Osteocyte (in vitro differentiated cells): ENCODE measurements around the gene ADAMTS3. TPM values are rescaled to one million over a fixed set of nuclear protein-coding genes. Genes with fewer than 3 reads are reported as not detected.

ENCODE experiments used
- DNase-seq: peaks from one replicate; pipeline ENCODE4 v3.0.0; 2021; ENCODE audit warnings: mixed read lengths; ENCODE audit not compliant: unreplicated experiment; ENCODE audit errors: extremely low spot score
- H3K27ac Mint-ChIP-seq: one replicate; pipeline ENCODE4 v1.8.0; 2021; ENCODE audit warnings: mild to moderate bottlenecking, mixed read lengths; ENCODE audit not compliant: unreplicated experiment
- H3K27me3 Mint-ChIP-seq: one replicate; pipeline ENCODE4 v1.8.0; 2021; ENCODE audit warnings: mixed read lengths; ENCODE audit not compliant: unreplicated experiment
- H3K36me3 Mint-ChIP-seq: one replicate; pipeline ENCODE4 v1.8.0; 2021; ENCODE audit warnings: mixed read lengths; ENCODE audit not compliant: unreplicated experiment
- H3K4me1 Mint-ChIP-seq: one replicate; pipeline ENCODE4 v1.8.0; 2021; ENCODE audit warnings: mixed read lengths; ENCODE audit not compliant: unreplicated experiment
- H3K4me3 Mint-ChIP-seq: one replicate; pipeline ENCODE4 v1.8.0; 2021; ENCODE audit warnings: mild to moderate bottlenecking, moderate library complexity, mixed read lengths; ENCODE audit not compliant: unreplicated experiment
- H3K9me3 Mint-ChIP-seq: one replicate; pipeline ENCODE4 v1.8.0; 2021; ENCODE audit warnings: mixed read lengths; ENCODE audit not compliant: unreplicated experiment
- CTCF ChIP-seq: fragments of 200-600 bp; sonication (generic); IDR thresholded peaks from 2 replicates; pipeline ENCODE4 v1.5.0; 2021; ENCODE audit warnings: antibody characterized with exemption, mild to moderate bottlenecking, moderate library complexity
- total RNA-seq: library from RNA; stranded (reverse); gene quantifications from 2 replicates; pipeline ENCODE4 v1.2.1, GENCODE V29; 2021

Gene ADAMTS3
- total RNA-seq, 1 donor from 2014 or later, result 1.4 TPM

GRCh38 chr4:72468904-72469502, 100.0 kb downstream of the ADAMTS3 start:
- no peaks in the 10 kb centered on the region for H3K4me1 Mint-ChIP-seq
- no peak overlapping the region for H3K4me3 Mint-ChIP-seq
- no peak overlapping the region for H3K27ac Mint-ChIP-seq
- no peaks in the 10 kb centered on the region for H3K27me3 Mint-ChIP-seq
- no peak for DNase-seq
- no peaks in the 10 kb centered on the region for H3K36me3 Mint-ChIP-seq
- peak; percentile 73 for TF ChIP-seq CTCF
- H3K9me3 Mint-ChIP-seq, result peaks cover 3% of the 10 kb centered on the region

- no peaks in the 10 kb centered on the region for H3K27me3 Mint-ChIP-seq
- H3K27ac Mint-ChIP-seq, result no peak overlapping the region
- DNase-seq, result no peak
- H3K4me3 Mint-ChIP-seq, result no peak overlapping the region
- TF ChIP-seq CTCF, result no peak
- H3K4me1 Mint-ChIP-seq, result no peaks in the 10 kb centered on the region
- no peaks in the 10 kb centered on the region for H3K36me3 Mint-ChIP-seq
- H3K9me3 Mint-ChIP-seq, result no peaks in the 10 kb centered on the region
Measured at GRCh38 chr4:72467633-72468032, 101.4 kb downstream of the ADAMTS3 start.

GRCh38 chr4:72463724-72464123, 105.3 kb downstream of the ADAMTS3 start:
- TF ChIP-seq CTCF, result no peak
- Mint-ChIP-seq H3K36me3 (no peaks in the 10 kb centered on the region), H3K9me3 (no peaks in the 10 kb centered on the region), H3K4me3 (no peak overlapping the region), H3K27ac (no peak overlapping the region), H3K4me1 (no peaks in the 10 kb centered on the region), H3K27me3 (no peaks in the 10 kb centered on the region)
- DNase-seq, result no peak

- no peaks in the 10 kb centered on the region for H3K9me3 Mint-ChIP-seq
- no peaks in the 10 kb centered on the region for H3K27me3 Mint-ChIP-seq
- no peak overlapping the region for H3K27ac Mint-ChIP-seq
- no peak overlapping the region for H3K4me3 Mint-ChIP-seq
- no peaks in the 10 kb centered on the region for H3K4me1 Mint-ChIP-seq
- DNase-seq, result no peak
- H3K36me3 Mint-ChIP-seq, result no peaks in the 10 kb centered on the region
- TF ChIP-seq CTCF, result no peak
Measured at GRCh38 chr4:72457158-72457557, 111.9 kb downstream of the ADAMTS3 start.

- H3K27ac Mint-ChIP-seq, result no peak overlapping the region
- TF ChIP-seq CTCF, result no peak
- H3K27me3 Mint-ChIP-seq, result no peaks in the 10 kb centered on the region
- DNase-seq, result no peak
- H3K36me3 Mint-ChIP-seq, result no peaks in the 10 kb centered on the region
- no peaks in the 10 kb centered on the region for H3K9me3 Mint-ChIP-seq
- no peak overlapping the region for H3K4me3 Mint-ChIP-seq
- no peaks in the 10 kb centered on the region for H3K4me1 Mint-ChIP-seq
Measured at GRCh38 chr4:72451349-72451748, 117.7 kb downstream of the ADAMTS3 start.
